HCT116 (cell line): ENCODE data around the gene PEX5. TPM values are rescaled to one million over a fixed set of nuclear protein-coding genes. Genes with fewer than 3 reads are reported as not detected.

Experiments used
- ATAC-seq: fragments of 200-7000 bp; cut with Tn5 transposase; 2 replicates; pipeline ENCODE4 v1.9.1; 2020; ENCODE audit warnings: mild to moderate bottlenecking, moderate library complexity
- BruUV-seq: library from RNA; stranded (reverse); fragments of 400-500 nt; replicated peaks from 2 replicates; lab custom pipeline; 2021; lab: Mats Ljungman, UMichigan
- CTCF ChIA-PET: fragments of 300-600 bp; sonication (Branson Sonifier 250); formaldehyde crosslinking; loops from one replicate; lab custom pipeline; 2021; ENCODE audit warnings: antibody characterized with exemption; lab: Charles Lee
- POLR2A ChIA-PET: fragments of 300-600, 350-600 bp; sonication (Branson Sonifier 250); formaldehyde crosslinking; loops from one replicate; lab custom pipeline; 2021; ENCODE audit warnings: antibody characterized with exemption; lab: Charles Lee
- RAD21 ChIA-PET, 2 experiments: fragments of 300-600 bp; sonication (Branson Sonifier 250); formaldehyde crosslinking; loops; one replicate each; lab custom pipeline; 2023; ENCODE audit warnings: low total read pairs in 2 of 2; ENCODE audit not compliant: uncharacterized antibody in 2 of 2, unreplicated experiment in 2 of 2, low non-redundant PET in 1 of 2; lab: Charles Lee
- DNase-seq: peaks from one replicate; pipeline ENCODE4 v3.0.0-alpha.2; 2010; ENCODE audit warnings: low read depth, low spot score
- H2AFZ ChIP-seq: fragments of 200-600 bp; shearing (Covaris generic), sonication (generic); 2 replicates; pipeline ENCODE4 v1.6.1; 2017; ENCODE audit warnings: low read depth, mixed run types, mixed read lengths, antibody characterized with exemption, low read length; ENCODE audit not compliant: poor library complexity, severe bottlenecking
- H3K27ac ChIP-seq: 2 replicates; pipeline ENCODE4 v1.5.1; 2012; ENCODE audit warnings: low read depth, low read length
- H3K27me3 ChIP-seq: fragments of 200-600 bp; sonication (generic); 2 replicates; pipeline ENCODE4 v1.6.1; 2016; ENCODE audit warnings: mixed run types, low read length, mixed read lengths; ENCODE audit not compliant: insufficient read depth
- H3K36me3 ChIP-seq, 2 experiments: fragments of 200-500 bp in 1 of 2; fragments of 200-600 bp in 1 of 2; sonication (Bioruptor generic) in 1 of 2; sonication (generic) in 1 of 2; 2 replicates each; pipeline versions ENCODE4 v1.5.1 to v1.6.1; 2014 to 2016; ENCODE audit warnings: low read length in 2 of 2, inconsistent platforms in 1 of 2, mixed read lengths in 1 of 2, mixed run types in 1 of 2; ENCODE audit not compliant: insufficient read depth in 2 of 2, control insufficient read depth in 1 of 2
- H3K4me1 ChIP-seq, 2 experiments: fragments of 200-600 bp in 1 of 2; sonication (generic) in 1 of 2; 2 replicates each; pipeline versions ENCODE4 v1.5.1 to v1.6.1; 2012 to 2017; ENCODE audit warnings: low read length in 2 of 2, inconsistent platforms in 1 of 2, mild to moderate bottlenecking in 1 of 2, mixed read lengths in 1 of 2, mixed run types in 1 of 2, moderate library complexity in 1 of 2; ENCODE audit not compliant: insufficient read depth in 2 of 2, control insufficient read depth in 1 of 2
- H3K4me2 ChIP-seq: fragments of 200-600 bp; sonication (generic); 2 replicates; pipeline ENCODE4 v1.6.1; 2017; ENCODE audit warnings: mixed run types, low read length, mixed read lengths
- H3K4me3 ChIP-seq, 2 experiments: fragments of 200-600 bp in 1 of 2; sonication (generic) in 1 of 2; replicated peaks in 1 of 2; 2 replicates each; pipeline ENCODE4 v1.5.1; 2011 to 2016; ENCODE audit warnings: low read length in 2 of 2, control low read depth in 1 of 2, low read depth in 1 of 2, mild to moderate bottlenecking in 1 of 2, mixed read lengths in 1 of 2, mixed run types in 1 of 2
- H3K79me2 ChIP-seq: fragments of 200-600 bp; sonication (generic); 2 replicates; pipeline ENCODE4 v1.6.1; 2017; ENCODE audit warnings: mild to moderate bottlenecking, mixed run types, low read length, moderate library complexity, mixed read lengths; ENCODE audit not compliant: insufficient read depth
- H3K9ac ChIP-seq: fragments of 200-600 bp; sonication (generic); 2 replicates; pipeline ENCODE4 v1.6.1; 2016; ENCODE audit warnings: low read length, mixed read lengths
- H3K9me2 ChIP-seq: fragments of 200-600 bp; sonication (generic), shearing (Covaris generic); 2 replicates; pipeline ENCODE4 v1.6.1; 2017; ENCODE audit warnings: mixed run types, mild to moderate bottlenecking, moderate library complexity; ENCODE audit not compliant: insufficient read depth
- H3K9me3 ChIP-seq, 2 experiments: fragments of 200-500 bp in 1 of 2; fragments of 200-600 bp in 1 of 2; sonication (Bioruptor generic) in 1 of 2; sonication (generic) in 1 of 2; 2 replicates each; pipeline ENCODE4 v1.6.1; 2014 to 2017; ENCODE audit warnings: low read length in 2 of 2, mixed read lengths in 2 of 2, inconsistent platforms in 1 of 2, low read depth in 1 of 2, mild to moderate bottlenecking in 1 of 2, mixed run types in 1 of 2, moderate library complexity in 1 of 2; ENCODE audit not compliant: control insufficient read depth in 1 of 2, insufficient read depth in 1 of 2
- H4K20me1 ChIP-seq: fragments of 200-600 bp; sonication (generic), shearing (Covaris generic); 2 replicates; pipeline ENCODE4 v1.6.1; 2017; ENCODE audit warnings: mixed run types, mild to moderate bottlenecking, moderate library complexity; ENCODE audit not compliant: insufficient read depth
- CBX3 ChIP-seq: IDR thresholded peaks from 2 replicates; pipeline ENCODE4 v1.6.1; 2012; ENCODE audit warnings: low read depth
- CEBPB ChIP-seq: IDR thresholded peaks from 2 replicates; pipeline ENCODE4 v1.6.1; 2012; ENCODE audit warnings: low read depth
- EGR1 ChIP-seq: IDR thresholded peaks from 2 replicates; pipeline ENCODE4 v1.6.1; 2012; ENCODE audit warnings: low read depth
- ELF1 ChIP-seq: IDR thresholded peaks from 2 replicates; pipeline ENCODE4 v1.6.1; 2012; ENCODE audit warnings: low read depth, borderline replicate concordance
- EZH2 ChIP-seq: fragments of 200-600 bp; sonication (generic); IDR thresholded peaks from 2 replicates; pipeline ENCODE4 v1.6.1; 2017; ENCODE audit warnings: antibody characterized with exemption, mixed run types
- FOSL1 ChIP-seq: IDR thresholded peaks from 2 replicates; pipeline ENCODE4 v1.6.1; 2012; ENCODE audit warnings: low read depth
- JUND ChIP-seq: IDR thresholded peaks from 2 replicates; pipeline ENCODE4 v1.6.1; 2012
- POLR2A ChIP-seq: IDR thresholded peaks from 2 replicates; pipeline ENCODE4 v1.7.0; 2011; ENCODE audit warnings: borderline replicate concordance; ENCODE audit not compliant: insufficient read depth, insufficient read length; ENCODE audit errors: extremely low read depth
- RAD21 ChIP-seq: IDR thresholded peaks from 2 replicates; pipeline ENCODE4 v1.6.1; 2012; ENCODE audit warnings: low read depth, mild to moderate bottlenecking
- SIN3A ChIP-seq: IDR thresholded peaks from 2 replicates; pipeline ENCODE4 v1.6.1; 2012; ENCODE audit warnings: low read depth
- SP1 ChIP-seq: IDR thresholded peaks from 2 replicates; pipeline ENCODE4 v1.6.1; 2012; ENCODE audit warnings: low read depth
- SRF ChIP-seq: IDR thresholded peaks from 2 replicates; pipeline ENCODE4 v1.6.1; 2012; ENCODE audit warnings: low read depth
- TCF7L2 ChIP-seq: IDR thresholded peaks from 2 replicates; pipeline ENCODE4 v1.7.0; 2011; ENCODE audit warnings: borderline replicate concordance, inconsistent platforms; ENCODE audit not compliant: insufficient read depth, insufficient read length; ENCODE audit errors: extremely low read depth
- ZNF274 ChIP-seq: fragments of 200-500 bp; sonication (Bioruptor generic); IDR thresholded peaks from 2 replicates; pipeline ENCODE4 v1.6.1; 2014; ENCODE audit warnings: mild to moderate bottlenecking, low read depth, low read length, inconsistent platforms
- intact Hi-C: fragments of 100-400 bp; cut with micrococcal nuclease; formaldehyde crosslinking; loops from 2 replicates; pipeline ENCODE4 v1.10.0; 2022
- total RNA-seq: library from RNA; stranded (reverse); gene quantifications from one replicate; pipeline ENCODE4 v1.2.1, GENCODE V29; 2021; ENCODE audit not compliant: unreplicated experiment
- TF ChIP-seq, protein P1 (sequence below): IDR thresholded peaks from 2 replicates; pipeline ENCODE4 v1.6.1; 2012; ENCODE audit warnings: low read depth
- TF ChIP-seq, protein P2 (sequence below): IDR thresholded peaks from 2 replicates; pipeline ENCODE4 v1.6.1; 2012
- TF ChIP-seq, protein P3 (sequence below): IDR thresholded peaks from 2 replicates; pipeline ENCODE4 v1.6.1; 2011; ENCODE audit warnings: mild to moderate bottlenecking, low read length, moderate library complexity; ENCODE audit not compliant: insufficient replicate concordance; ENCODE audit errors: extremely low read depth

Gene PEX5
- total RNA-seq, 1 experiment from 2014 or later: 45.4 TPM

DNA sequence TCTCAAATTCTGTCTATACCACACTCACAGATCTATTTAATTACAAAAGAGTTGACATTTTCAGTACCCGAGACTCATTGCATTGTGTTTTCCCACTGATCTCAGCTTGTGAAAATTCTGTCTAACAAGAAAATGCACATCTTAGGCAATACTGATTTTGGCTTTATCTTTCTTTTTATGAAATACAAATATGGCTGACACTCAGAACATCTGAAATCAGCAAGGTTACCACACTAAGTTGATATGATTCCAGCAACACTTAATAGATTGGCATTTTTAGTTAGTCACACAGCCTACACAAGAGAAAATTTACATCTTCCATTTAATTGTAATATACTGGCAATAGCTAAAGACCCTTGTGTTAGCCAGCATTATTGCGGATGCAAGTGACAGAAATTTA, 40.3 kb downstream of the PEX5 start:
- H3K9me3 ChIP-seq: no peaks in the 10 kb centered on the region
- H3K36me3 ChIP-seq: no peaks in the 10 kb centered on the region
- CTCF ChIA-PET: no interaction called here
- POLR2A ChIA-PET: no interaction called here
- RAD21 ChIA-PET: no interaction called here
- no peaks in the 10 kb centered on the region for H3K79me2 ChIP-seq
- intact Hi-C loops: no loop called here
- DNase-seq (no peak), ATAC-seq (no peak)
- no peaks in the 10 kb centered on the region for H3K27me3 ChIP-seq
- no peaks in the 10 kb centered on the region for H4K20me1 ChIP-seq
- H3K9ac ChIP-seq: no peak overlapping the region
- no peak overlapping the region for H3K4me3 ChIP-seq
- H3K4me1 ChIP-seq: no peaks in the 10 kb centered on the region
- no peak for TF ChIP-seq EZH2
- no peak for TF ChIP-seq TCF7L2
- TF ChIP-seq JUND: no peak
- TF ChIP-seq, protein P1, sequence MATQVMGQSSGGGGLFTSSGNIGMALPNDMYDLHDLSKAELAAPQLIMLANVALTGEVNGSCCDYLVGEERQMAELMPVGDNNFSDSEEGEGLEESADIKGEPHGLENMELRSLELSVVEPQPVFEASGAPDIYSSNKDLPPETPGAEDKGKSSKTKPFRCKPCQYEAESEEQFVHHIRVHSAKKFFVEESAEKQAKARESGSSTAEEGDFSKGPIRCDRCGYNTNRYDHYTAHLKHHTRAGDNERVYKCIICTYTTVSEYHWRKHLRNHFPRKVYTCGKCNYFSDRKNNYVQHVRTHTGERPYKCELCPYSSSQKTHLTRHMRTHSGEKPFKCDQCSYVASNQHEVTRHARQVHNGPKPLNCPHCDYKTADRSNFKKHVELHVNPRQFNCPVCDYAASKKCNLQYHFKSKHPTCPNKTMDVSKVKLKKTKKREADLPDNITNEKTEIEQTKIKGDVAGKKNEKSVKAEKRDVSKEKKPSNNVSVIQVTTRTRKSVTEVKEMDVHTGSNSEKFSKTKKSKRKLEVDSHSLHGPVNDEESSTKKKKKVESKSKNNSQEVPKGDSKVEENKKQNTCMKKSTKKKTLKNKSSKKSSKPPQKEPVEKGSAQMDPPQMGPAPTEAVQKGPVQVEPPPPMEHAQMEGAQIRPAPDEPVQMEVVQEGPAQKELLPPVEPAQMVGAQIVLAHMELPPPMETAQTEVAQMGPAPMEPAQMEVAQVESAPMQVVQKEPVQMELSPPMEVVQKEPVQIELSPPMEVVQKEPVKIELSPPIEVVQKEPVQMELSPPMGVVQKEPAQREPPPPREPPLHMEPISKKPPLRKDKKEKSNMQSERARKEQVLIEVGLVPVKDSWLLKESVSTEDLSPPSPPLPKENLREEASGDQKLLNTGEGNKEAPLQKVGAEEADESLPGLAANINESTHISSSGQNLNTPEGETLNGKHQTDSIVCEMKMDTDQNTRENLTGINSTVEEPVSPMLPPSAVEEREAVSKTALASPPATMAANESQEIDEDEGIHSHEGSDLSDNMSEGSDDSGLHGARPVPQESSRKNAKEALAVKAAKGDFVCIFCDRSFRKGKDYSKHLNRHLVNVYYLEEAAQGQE: no peak
- no peak for TF ChIP-seq CBX3
- TF ChIP-seq RAD21: no peak
- no peak for TF ChIP-seq CEBPB
- TF ChIP-seq EGR1: no peak
- TF ChIP-seq, protein P2, sequence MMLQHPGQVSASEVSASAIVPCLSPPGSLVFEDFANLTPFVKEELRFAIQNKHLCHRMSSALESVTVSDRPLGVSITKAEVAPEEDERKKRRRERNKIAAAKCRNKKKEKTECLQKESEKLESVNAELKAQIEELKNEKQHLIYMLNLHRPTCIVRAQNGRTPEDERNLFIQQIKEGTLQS: no peak
- no peak for TF ChIP-seq POLR2A
- no peak for TF ChIP-seq SRF
- TF ChIP-seq, protein P3, sequence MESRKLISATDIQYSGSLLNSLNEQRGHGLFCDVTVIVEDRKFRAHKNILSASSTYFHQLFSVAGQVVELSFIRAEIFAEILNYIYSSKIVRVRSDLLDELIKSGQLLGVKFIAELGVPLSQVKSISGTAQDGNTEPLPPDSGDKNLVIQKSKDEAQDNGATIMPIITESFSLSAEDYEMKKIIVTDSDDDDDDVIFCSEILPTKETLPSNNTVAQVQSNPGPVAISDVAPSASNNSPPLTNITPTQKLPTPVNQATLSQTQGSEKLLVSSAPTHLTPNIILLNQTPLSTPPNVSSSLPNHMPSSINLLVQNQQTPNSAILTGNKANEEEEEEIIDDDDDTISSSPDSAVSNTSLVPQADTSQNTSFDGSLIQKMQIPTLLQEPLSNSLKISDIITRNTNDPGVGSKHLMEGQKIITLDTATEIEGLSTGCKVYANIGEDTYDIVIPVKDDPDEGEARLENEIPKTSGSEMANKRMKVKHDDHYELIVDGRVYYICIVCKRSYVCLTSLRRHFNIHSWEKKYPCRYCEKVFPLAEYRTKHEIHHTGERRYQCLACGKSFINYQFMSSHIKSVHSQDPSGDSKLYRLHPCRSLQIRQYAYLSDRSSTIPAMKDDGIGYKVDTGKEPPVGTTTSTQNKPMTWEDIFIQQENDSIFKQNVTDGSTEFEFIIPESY: no peak
- TF ChIP-seq SP1: no peak
- TF ChIP-seq FOSL1: no peak
- TF ChIP-seq SIN3A: no peak
- TF ChIP-seq ELF1: no peak
- TF ChIP-seq ZNF274: no peak
- no peak overlapping the region for H3K4me2 ChIP-seq
- H3K27ac ChIP-seq: no peak overlapping the region
- BruUV-seq: no TSS peak
- no peak overlapping the region for H2AFZ ChIP-seq
- no peaks in the 10 kb centered on the region for H3K9me2 ChIP-seq
